HUES64 (cell line): ENCODE measurements around the gene NKX2-8.
"Not testable (repeated sequence)": the region's sequence is repeated elsewhere in the genome, so short reads cannot be mapped to it uniquely, and the experiment has no call there.

Source experiments
- H3K27ac ChIP-seq: 2 replicates; pipeline ENCODE4 v1.7.0; 2013; ENCODE audit warnings: low read depth, low read length, inconsistent platforms
- H3K27me3 ChIP-seq: 2 replicates; pipeline ENCODE4 v1.6.1; 2013; ENCODE audit warnings: mild to moderate bottlenecking, low read length; ENCODE audit not compliant: insufficient read depth
- H3K36me3 ChIP-seq: 2 replicates; pipeline ENCODE4 v1.6.1; 2013; ENCODE audit warnings: mild to moderate bottlenecking, low read length; ENCODE audit not compliant: insufficient read depth
- H3K4me1 ChIP-seq: 2 replicates; pipeline ENCODE4 v1.6.1; 2013; ENCODE audit warnings: mild to moderate bottlenecking, low read length, moderate library complexity; ENCODE audit not compliant: insufficient read depth
- H3K4me3 ChIP-seq: 2 replicates; pipeline ENCODE4 v1.5.1; 2013; ENCODE audit warnings: mild to moderate bottlenecking, low read length, moderate library complexity
- H3K9ac ChIP-seq: 2 replicates; pipeline ENCODE4 v1.6.1; 2013; ENCODE audit warnings: mild to moderate bottlenecking, low read depth, low read length
- H3K9me3 ChIP-seq: 2 replicates; pipeline ENCODE4 v1.6.1; 2013; ENCODE audit warnings: low read depth, low read length; ENCODE audit not compliant: insufficient read depth
- WGBS: fragments of 150-250, 120-280 bp; methylation state at CpG from one replicate; pipeline ENCODE4 v1.1.7; 2013; ENCODE audit warnings: missing lambda C conversion rate; 5-methylcytosine and 5-hydroxymethylcytosine counted together

NKX2-8 gene

GRCh38 chr14:36580141-36580855, 2.1 kb downstream of the NKX2-8 start:
- 2% methylated on average over 50 of the region's 51 CpGs for WGBS
- H3K9ac ChIP-seq, result no peak overlapping the region
- peaks cover 12% of the 10 kb centered on the region for H3K4me1 ChIP-seq
- no peaks in the 10 kb centered on the region for H3K36me3 ChIP-seq
- H3K27me3 ChIP-seq, result peaks cover 100% of the 10 kb centered on the region
- no peaks in the 10 kb centered on the region for H3K9me3 ChIP-seq
- no peak overlapping the region for H3K27ac ChIP-seq
- peak overlapping the region; percentile 47 for H3K4me3 ChIP-seq

- H3K4me3 ChIP-seq, result peak overlapping the region; percentile 25; the same call in 1 of the 2 replicates
These were observed 2.8 kb downstream of the NKX2-8 start for GRCh38 chr14:36579573-36580140.

GRCh38 chr14:36579001-36579555, 3.3 kb downstream of the NKX2-8 start:
- H3K27me3 ChIP-seq, result peaks cover 100% of the 10 kb centered on the region
- H3K4me3 ChIP-seq, result no peak overlapping the region
- no peak overlapping the region for H3K9ac ChIP-seq

More at GRCh38 chr14:36579573-36580140, 2.8 kb downstream of the NKX2-8 start:
- Histone ChIP-seq H3K4me1 (peaks cover 12% of the 10 kb centered on the region), H3K36me3 (no peaks in the 10 kb centered on the region), H3K9ac (no peak overlapping the region), H3K27ac (no peak overlapping the region), H3K27me3 (peaks cover 100% of the 10 kb centered on the region), H3K9me3 (no peaks in the 10 kb centered on the region)
- WGBS, result 2% methylated on average over 22 of the region's 22 CpGs

DNA sequence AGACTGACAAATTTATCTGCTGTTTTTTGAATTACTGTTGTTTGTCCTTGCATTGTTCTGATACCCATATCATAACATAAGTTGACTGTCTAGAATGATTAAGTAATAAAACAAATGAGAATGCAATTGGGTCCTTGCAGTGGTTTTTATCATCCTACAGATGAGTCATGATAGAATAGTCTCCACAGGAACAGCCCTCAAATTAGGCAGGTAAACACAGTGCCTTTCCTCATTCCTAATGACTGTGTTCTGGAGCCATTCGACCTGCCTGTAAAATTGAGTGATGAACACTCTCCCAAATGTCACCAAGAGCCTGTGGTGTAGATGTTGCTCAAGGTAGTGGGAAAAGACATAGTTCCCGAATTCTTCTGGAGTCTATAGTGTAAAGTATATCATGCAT, 12.3 kb downstream of the NKX2-8 start:
- H3K36me3 ChIP-seq, result no peaks in the 10 kb centered on the region
- no peaks in the 10 kb centered on the region for H3K9me3 ChIP-seq
- H3K27me3 ChIP-seq, result peaks cover 59% of the 10 kb centered on the region
- no peaks in the 10 kb centered on the region for H3K4me1 ChIP-seq
- no peak overlapping the region for H3K27ac ChIP-seq
- 57% methylated on average over 2 of the region's 2 CpGs for WGBS
- no peak overlapping the region for H3K9ac ChIP-seq
- H3K4me3 ChIP-seq, result no peak overlapping the region

More at GRCh38 chr14:36579001-36579555, 3.3 kb downstream of the NKX2-8 start:
- no peaks in the 10 kb centered on the region for H3K36me3 ChIP-seq
- H3K9me3 ChIP-seq, result no peaks in the 10 kb centered on the region
- WGBS, result 33% methylated on average over 4 of the region's 4 CpGs
- H3K27ac ChIP-seq, result no peak overlapping the region
- H3K4me1 ChIP-seq, result peaks cover 12% of the 10 kb centered on the region

DNA sequence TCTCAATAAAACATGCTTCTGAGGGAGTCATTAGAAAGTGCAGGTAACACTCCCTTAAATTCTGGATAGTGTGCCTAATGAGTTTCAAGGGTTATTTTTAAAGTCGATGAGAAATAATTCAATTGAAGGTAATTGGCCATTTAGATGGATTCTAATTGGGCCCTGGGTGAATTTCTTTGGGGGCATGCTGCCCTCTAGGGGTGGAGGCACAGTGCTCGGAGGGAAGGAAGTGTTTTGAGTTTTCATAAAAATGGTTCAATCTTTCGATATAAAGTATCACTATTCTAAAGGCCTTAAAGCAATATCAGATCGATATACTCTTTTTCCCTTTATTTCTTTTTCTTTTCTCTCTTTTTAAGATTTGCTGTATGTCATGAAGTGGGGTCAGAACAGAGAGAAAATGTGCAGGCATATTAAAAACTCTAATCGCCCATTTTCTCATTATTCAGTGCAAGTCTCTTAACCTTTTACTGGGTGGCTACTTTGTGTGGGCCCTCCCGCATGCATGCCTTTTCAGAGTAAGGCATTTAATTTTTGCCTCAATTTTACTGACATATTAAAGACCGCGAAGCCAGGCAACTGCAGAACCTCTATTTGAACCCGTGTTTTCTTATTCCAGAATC, 25.5 kb downstream of the NKX2-8 start:
- H3K27ac ChIP-seq, result no peak overlapping the region
- H3K36me3 ChIP-seq, result no peaks in the 10 kb centered on the region
- H3K9ac ChIP-seq, result no peak overlapping the region
- H3K9me3 ChIP-seq, result no peaks in the 10 kb centered on the region
- WGBS, result 68% methylated on average over 8 of the region's 9 CpGs
- H3K4me1 ChIP-seq, result peaks cover 8% of the 10 kb centered on the region
- no peak overlapping the region for H3K4me3 ChIP-seq
- peaks cover 39% of the 10 kb centered on the region for H3K27me3 ChIP-seq

DNA sequence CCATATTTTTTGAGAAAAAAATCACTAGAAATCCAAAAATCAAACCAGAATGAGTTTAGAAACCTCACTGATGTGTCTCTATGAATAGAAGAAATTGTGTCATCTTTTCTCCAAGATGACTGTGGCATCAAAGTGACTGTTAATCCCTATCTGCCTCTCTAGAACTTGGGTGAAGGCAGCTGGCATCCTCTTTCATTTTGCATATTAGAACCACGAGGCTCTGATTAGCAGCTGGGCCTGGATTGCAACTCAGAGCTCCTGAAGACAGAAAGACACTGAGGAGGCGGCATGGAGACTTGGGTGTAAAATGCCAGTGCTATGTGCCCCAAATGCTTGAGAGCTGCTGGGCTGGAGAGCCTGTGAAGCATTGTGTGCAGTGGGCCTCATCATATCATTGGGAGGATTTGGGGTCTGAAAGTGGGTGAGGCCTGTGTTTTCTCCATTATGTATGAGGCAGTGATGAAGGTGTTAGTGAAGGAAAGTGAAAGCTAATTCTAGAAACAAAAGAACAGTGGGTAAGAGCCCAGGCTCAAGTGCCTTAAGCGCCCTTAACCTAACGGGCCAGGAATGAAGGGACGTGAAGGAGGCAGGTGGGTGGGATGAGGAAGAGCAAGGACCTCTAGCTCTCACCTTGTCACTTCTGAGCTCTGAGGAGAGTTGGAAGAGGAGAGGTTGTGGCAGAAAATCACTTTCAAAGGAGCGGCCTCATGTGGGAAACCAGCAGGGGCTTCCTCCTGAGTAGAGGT, 26.2 kb downstream of the NKX2-8 start:
- no peak overlapping the region for H3K27ac ChIP-seq
- H3K4me1 ChIP-seq, result peaks cover 8% of the 10 kb centered on the region
- H3K4me3 ChIP-seq, result no peak overlapping the region
- no peak overlapping the region for H3K9ac ChIP-seq
- 77% methylated on average over 6 of the region's 6 CpGs for WGBS
- no peaks in the 10 kb centered on the region for H3K36me3 ChIP-seq
- peaks cover 32% of the 10 kb centered on the region for H3K27me3 ChIP-seq
- no peaks in the 10 kb centered on the region for H3K9me3 ChIP-seq

- H3K9ac ChIP-seq, result no peak overlapping the region
- peaks cover 8% of the 10 kb centered on the region for H3K4me1 ChIP-seq
- H3K4me3 ChIP-seq, result no peak overlapping the region
- no peaks in the 10 kb centered on the region for H3K36me3 ChIP-seq
- H3K27me3 ChIP-seq, result peaks cover 22% of the 10 kb centered on the region
- H3K27ac ChIP-seq, result no peak overlapping the region
- no peaks in the 10 kb centered on the region for H3K9me3 ChIP-seq
- 50% methylated on average over 2 of the region's 4 CpGs for WGBS
These were observed 28.7 kb downstream of the NKX2-8 start for GRCh38 chr14:36553656-36554260.

DNA sequence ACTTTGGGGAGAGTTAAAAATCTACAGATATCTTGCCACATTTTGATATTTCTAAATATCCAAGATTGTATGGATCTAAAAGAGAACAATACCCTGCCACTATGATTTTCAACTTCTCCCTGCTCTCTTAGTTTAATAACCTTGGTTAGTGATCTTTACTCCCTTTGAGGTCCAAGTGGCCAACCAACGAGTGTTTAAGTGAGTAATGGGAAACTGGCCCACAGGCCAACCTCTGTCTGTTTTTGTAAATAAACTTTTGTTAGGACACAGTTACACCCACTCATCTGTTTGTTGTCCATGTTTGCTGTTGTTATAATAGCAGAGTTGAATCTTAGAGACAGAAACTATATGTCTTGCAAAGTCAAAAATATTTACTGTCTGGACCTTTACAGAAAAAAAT, 31.5 kb downstream of the NKX2-8 start:
- peaks cover 8% of the 10 kb centered on the region for H3K4me1 ChIP-seq
- WGBS, result 38% methylated on average over 1 of the region's 1 CpG

DNA sequence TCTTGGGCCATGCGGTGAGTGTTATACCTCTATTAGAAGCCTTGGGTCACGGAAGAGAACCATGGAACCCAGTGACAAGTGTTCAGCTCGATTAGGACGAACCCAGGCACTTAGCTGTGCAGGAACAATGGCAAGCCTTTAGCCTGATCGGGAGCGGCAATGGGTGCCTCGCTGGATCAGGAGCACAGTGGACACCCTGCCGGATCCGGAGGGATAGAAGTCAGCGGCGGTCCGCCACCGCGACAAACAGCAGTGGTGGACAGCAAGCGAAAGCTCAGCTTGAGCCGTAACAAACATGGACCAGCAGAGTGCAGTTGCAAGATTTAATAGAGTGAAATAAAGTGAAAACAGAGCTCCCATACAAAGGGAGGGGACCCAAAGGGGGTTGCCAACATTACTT, 38.1 kb downstream of the NKX2-8 start:
- H3K4me1 ChIP-seq, H3K9me3 ChIP-seq, H3K27ac ChIP-seq, H3K36me3 ChIP-seq, H3K9ac ChIP-seq, H3K4me3 ChIP-seq: not testable (repeated sequence)
- 94% methylated on average over 16 of the region's 16 CpGs for WGBS
- peaks cover 25% of the 10 kb centered on the region; the same call in 1 of the 2 replicates for H3K27me3 ChIP-seq

More for the DNA sequence above, 31.5 kb downstream of the NKX2-8 start:
- H3K36me3 ChIP-seq, result no peaks in the 10 kb centered on the region
- H3K9me3 ChIP-seq, result no peaks in the 10 kb centered on the region
- H3K27me3 ChIP-seq, result peaks cover 19% of the 10 kb centered on the region
- no peak overlapping the region for H3K27ac ChIP-seq
- H3K9ac ChIP-seq, result no peak overlapping the region
- H3K4me3 ChIP-seq, result no peak overlapping the region

GRCh38 chr14:36538051-36538450, 44.4 kb downstream of the NKX2-8 start:
- 94% methylated on average over 1 of the region's 1 CpG for WGBS
- Histone ChIP-seq H3K27ac (no peak overlapping the region), H3K9ac (no peak overlapping the region), H3K9me3 (no peaks in the 10 kb centered on the region), H3K36me3 (no peaks in the 10 kb centered on the region), H3K4me1 (no peaks in the 10 kb centered on the region), H3K27me3 (peaks cover 71% of the 10 kb centered on the region), H3K4me3 (no peak overlapping the region)
